ENCODE measurements around the gene RARB.

GRCh38 chr3:25453619-25454004 is 25.5 kb downstream of the RARB start:
- TF ChIP-seq HDGF (IDR thresholded peaks at IDR 0.05; ENCODE audit: borderline replicate concordance) (no peak), SP1 (IDR thresholded peaks at IDR 0.05) (no peak), SUZ12 (IDR thresholded peaks at IDR 0.05) (no peak), FOXM1 (IDR thresholded peaks at IDR 0.05; ENCODE audit: borderline replicate concordance) (no peak), ARNT (IDR thresholded peaks at IDR 0.05) (no peak), FOXK2 (IDR thresholded peaks at IDR 0.05) (no peak), BHLHE40 (IDR thresholded peaks at IDR 0.05; ENCODE audit: borderline replicate concordance) (no peak), PKNOX1 (IDR thresholded peaks at IDR 0.05) (no peak), NFRKB (IDR thresholded peaks at IDR 0.05) (no peak), TARDBP (IDR thresholded peaks at IDR 0.05) (no peak), ZNF384 (IDR thresholded peaks at IDR 0.05) (no peak), L3MBTL2 (conservative IDR thresholded peaks at IDR 0.05) (no peak), FOXA1 (IDR thresholded peaks at IDR 0.05) (no peak)
